GM21423 (cell line): ENCODE measurements around the gene PPARG.
"Not testable (repeated sequence)": the region's sequence is repeated elsewhere in the genome, so short reads cannot be mapped to it uniquely, and the experiment has no call there.

ENCODE experiments used
- ATAC-seq: cut with Tn5 transposase; IDR thresholded peaks from one replicate; pipeline ENCODE4 v1.9.1; 2021; ENCODE audit warnings: mild to moderate bottlenecking, moderate library complexity; ENCODE audit not compliant: unreplicated experiment

PPARG gene

GRCh38 chr3:12477256-12477655, 188.4 kb downstream of the PPARG start:
- ATAC-seq: no peak

- ATAC-seq: no peak
These were observed 189.5 kb downstream of the PPARG start for GRCh38 chr3:12478326-12478725.

- ATAC-seq: not testable (repeated sequence)
These were observed 190.3 kb downstream of the PPARG start for GRCh38 chr3:12479198-12479597.

GRCh38 chr3:12479919-12480427, 191.1 kb downstream of the PPARG start:
- no peak for ATAC-seq

- ATAC-seq: no peak
These were observed 194.5 kb downstream of the PPARG start for GRCh38 chr3:12483410-12483809.

- no peak for ATAC-seq
These were observed 195.0 kb downstream of the PPARG start for GRCh38 chr3:12483872-12484197.
